Progenitor cell of endocrine pancreas (in vitro differentiated cells): ENCODE measurements around the gene SPINT2. TPM values are rescaled to one million over a fixed set of nuclear protein-coding genes. Genes with fewer than 3 reads are reported as not detected.
"Not testable (repeated sequence)": the region's sequence is repeated elsewhere in the genome, so short reads cannot be mapped to it uniquely, and the experiment has no call there.

Experiments used
- DNase-seq: peaks from one replicate; pipeline ENCODE4 v3.0.0; 2021; ENCODE audit warnings: low spot score; ENCODE audit not compliant: unreplicated experiment
- H3K27ac Mint-ChIP-seq: 2 replicates; pipeline ENCODE4 v1.8.0; 2021; ENCODE audit warnings: mild to moderate bottlenecking, moderate library complexity, mixed read lengths
- H3K27me3 Mint-ChIP-seq: 2 replicates; pipeline ENCODE4 v1.8.0; 2021; ENCODE audit warnings: mixed read lengths
- H3K36me3 Mint-ChIP-seq: 2 replicates; pipeline ENCODE4 v1.8.0; 2022; ENCODE audit warnings: mixed read lengths; ENCODE audit not compliant: insufficient read depth
- H3K4me1 Mint-ChIP-seq: 2 replicates; pipeline ENCODE4 v1.8.0; 2021; ENCODE audit warnings: low read depth, mixed read lengths
- H3K4me3 Mint-ChIP-seq: 2 replicates; pipeline ENCODE4 v1.8.0; 2021; ENCODE audit warnings: low read depth, mild to moderate bottlenecking, moderate library complexity, mixed read lengths
- H3K9me3 Mint-ChIP-seq: 2 replicates; pipeline ENCODE4 v1.8.0; 2021; ENCODE audit warnings: low read depth, mixed read lengths
- total RNA-seq: library from RNA; stranded (reverse); gene quantifications from 2 replicates; pipeline ENCODE4 v1.2.1, GENCODE V29; 2021
- TF ChIP-seq, protein P1 (sequence below): fragments of 200-600 bp; sonication (generic); IDR thresholded peaks from one replicate; pipeline ENCODE4 v1.5.0; 2021; ENCODE audit warnings: antibody characterized with exemption, mild to moderate bottlenecking; ENCODE audit not compliant: unreplicated experiment

SPINT2 gene
- total RNA-seq, 1 donor from 2014 or later = 519 TPM

DNA sequence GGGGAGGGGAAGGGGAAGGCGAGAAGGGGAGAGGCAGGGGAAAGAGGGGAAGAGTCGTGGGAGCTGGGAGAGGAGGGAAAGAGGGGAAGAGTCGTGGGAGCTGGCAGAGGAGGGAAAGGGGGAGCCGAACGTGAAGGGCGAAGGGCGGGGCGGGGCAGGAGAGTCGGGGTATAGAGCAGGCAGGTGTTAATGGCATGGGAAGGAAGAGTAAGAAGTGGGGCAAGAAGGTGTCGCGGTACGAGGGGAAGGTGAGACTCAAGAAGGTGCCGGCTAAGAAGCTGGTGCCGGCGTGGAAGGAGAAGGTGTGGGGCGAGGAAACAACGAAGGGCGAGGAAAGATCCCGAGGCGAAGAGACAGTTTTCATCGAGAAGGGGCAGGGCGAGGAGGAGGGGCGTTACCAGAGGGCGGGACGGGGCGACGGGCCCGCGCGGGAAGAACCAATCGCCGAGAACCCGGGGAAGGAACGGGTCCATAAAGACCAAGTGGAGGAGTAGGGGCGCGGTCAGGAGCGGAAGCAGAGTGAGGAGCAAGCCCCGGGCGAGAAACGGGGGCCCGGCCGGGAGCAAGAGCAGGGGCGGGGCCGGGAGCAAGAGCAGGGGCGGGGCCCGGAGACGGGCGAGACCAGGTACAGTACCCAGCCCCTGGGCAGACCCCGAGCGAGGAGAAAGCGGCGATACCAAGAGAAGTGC, 71.7 kb downstream of the SPINT2 start:
- peak; percentile 82 for DNase-seq
- Mint-ChIP-seq H3K4me3 (peak overlapping the region; percentile 93), H3K4me1 (peaks cover 8% of the 10 kb centered on the region), H3K27ac (peak overlapping the region; percentile 96), H3K36me3 (peaks cover 9% of the 10 kb centered on the region), H3K9me3 (peaks cover 3% of the 10 kb centered on the region), H3K27me3 (no peaks in the 10 kb centered on the region)
- TF ChIP-seq, protein P1, sequence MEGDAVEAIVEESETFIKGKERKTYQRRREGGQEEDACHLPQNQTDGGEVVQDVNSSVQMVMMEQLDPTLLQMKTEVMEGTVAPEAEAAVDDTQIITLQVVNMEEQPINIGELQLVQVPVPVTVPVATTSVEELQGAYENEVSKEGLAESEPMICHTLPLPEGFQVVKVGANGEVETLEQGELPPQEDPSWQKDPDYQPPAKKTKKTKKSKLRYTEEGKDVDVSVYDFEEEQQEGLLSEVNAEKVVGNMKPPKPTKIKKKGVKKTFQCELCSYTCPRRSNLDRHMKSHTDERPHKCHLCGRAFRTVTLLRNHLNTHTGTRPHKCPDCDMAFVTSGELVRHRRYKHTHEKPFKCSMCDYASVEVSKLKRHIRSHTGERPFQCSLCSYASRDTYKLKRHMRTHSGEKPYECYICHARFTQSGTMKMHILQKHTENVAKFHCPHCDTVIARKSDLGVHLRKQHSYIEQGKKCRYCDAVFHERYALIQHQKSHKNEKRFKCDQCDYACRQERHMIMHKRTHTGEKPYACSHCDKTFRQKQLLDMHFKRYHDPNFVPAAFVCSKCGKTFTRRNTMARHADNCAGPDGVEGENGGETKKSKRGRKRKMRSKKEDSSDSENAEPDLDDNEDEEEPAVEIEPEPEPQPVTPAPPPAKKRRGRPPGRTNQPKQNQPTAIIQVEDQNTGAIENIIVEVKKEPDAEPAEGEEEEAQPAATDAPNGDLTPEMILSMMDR = no peak

DNA sequence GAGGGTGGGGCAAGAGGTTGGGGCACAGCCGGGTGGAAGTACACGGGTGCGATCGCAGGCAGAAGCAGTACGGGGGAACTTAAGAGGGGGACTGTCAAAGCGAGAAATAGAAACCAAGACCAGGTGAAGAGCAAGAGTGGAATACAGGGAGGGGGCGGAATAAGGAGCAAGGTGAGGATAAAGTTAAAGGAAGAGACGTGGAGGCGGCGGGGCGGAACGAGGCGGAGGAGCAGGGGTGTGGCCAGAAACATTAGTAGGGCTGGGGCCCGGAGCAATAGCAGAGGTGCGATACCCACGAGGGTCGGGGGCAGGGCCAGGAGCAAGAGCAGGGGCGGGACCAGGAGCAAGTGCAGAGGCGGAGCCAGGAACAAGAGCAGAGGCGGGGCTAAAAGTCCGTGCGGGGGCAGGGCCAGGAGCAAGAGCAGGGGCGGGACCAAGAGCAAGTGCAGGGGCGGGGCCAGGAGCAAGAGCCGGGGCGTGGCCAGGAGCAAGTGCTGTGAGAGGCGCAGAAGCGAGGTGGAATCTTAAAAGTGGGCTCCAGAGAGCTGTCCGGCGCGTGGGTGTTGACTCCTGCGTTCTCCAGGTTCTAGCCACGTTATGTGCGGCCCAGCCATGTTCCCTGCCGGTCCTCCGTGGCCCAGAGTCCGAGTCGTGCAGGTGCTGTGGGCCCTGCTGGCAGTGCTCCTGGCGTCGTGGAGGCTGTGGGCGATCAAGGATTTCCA, 72.4 kb downstream of the SPINT2 start:
- peak; percentile 91 for DNase-seq
- H3K4me1 Mint-ChIP-seq = peaks cover 8% of the 10 kb centered on the region
- H3K27me3 Mint-ChIP-seq = no peaks in the 10 kb centered on the region
- peak overlapping the region; percentile 93 for H3K4me3 Mint-ChIP-seq
- TF ChIP-seq, protein P1 = no peak
- peaks cover 9% of the 10 kb centered on the region for H3K36me3 Mint-ChIP-seq
- peak overlapping the region; percentile 96 for H3K27ac Mint-ChIP-seq
- H3K9me3 Mint-ChIP-seq = peaks cover 3% of the 10 kb centered on the region

DNA sequence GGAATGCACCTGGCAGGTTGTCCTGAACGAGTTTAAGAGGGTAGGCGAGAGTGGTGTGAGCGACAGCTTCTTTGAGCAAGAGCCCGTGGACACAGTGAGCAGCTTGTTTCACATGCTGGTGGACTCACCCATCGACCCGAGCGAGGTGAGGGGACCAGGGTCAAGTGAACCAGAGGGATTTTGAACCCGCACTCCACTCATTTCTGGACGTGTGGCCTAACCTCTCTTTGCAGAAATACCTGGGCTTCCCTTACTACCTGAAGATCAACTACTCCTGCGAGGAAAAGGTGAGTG, 72.9 kb downstream of the SPINT2 start:
- H3K36me3 Mint-ChIP-seq = peaks cover 9% of the 10 kb centered on the region
- H3K4me1 Mint-ChIP-seq = peaks cover 8% of the 10 kb centered on the region
- no peaks in the 10 kb centered on the region for H3K27me3 Mint-ChIP-seq
- DNase-seq = no peak
- peak overlapping the region; percentile 96 for H3K27ac Mint-ChIP-seq
- TF ChIP-seq, protein P1 = no peak
- peak overlapping the region; percentile 93 for H3K4me3 Mint-ChIP-seq
- H3K9me3 Mint-ChIP-seq = peaks cover 3% of the 10 kb centered on the region

DNA sequence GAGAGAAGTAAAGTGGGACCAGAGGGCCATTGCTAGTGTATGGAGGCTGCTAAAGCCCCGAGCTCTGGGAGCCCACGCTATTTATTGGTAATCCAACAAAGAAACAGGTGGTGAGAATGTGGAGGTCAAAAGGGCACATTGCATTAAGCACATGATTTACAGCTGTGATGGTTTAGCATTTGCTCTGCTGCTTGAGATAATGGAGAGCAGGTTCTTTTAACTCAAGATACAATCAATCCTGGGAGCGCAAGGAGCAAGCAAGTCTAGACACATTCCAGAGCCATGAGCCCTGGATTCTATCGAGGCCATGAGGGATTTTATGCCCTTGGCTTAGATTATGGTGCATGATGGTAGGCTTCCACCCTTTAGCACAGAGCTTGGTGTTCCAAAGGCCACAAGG, 74.6 kb downstream of the SPINT2 start:
- H3K27me3 Mint-ChIP-seq, DNase-seq: not testable (repeated sequence)
- peak overlapping the region; percentile 52 for H3K4me3 Mint-ChIP-seq

DNA sequence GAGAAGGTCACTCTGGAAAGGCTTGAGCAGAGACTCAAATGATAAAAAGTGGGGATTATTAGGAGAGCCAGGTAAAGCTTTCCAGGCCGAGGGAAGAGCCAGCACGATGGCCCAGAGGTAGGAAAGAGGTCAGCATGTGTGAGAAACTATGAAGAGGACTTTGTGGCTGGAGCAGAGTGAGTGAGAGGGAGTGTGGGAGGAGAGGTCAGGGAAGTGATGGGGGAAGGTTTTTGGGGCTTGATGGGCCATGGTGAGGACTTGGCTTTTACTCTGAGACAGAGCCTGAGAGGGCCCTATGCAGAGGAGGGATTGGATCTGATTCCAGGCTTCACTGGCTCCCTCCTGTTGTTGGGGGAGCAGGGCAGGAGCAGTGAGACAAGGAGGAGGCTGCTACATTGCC, 76.6 kb downstream of the SPINT2 start:
- Mint-ChIP-seq H3K27me3 (no peaks in the 10 kb centered on the region), H3K4me1 (peaks cover 8% of the 10 kb centered on the region), H3K4me3 (no peak overlapping the region), H3K9me3 (peaks cover 3% of the 10 kb centered on the region), H3K36me3 (peaks cover 11% of the 10 kb centered on the region), H3K27ac (no peak overlapping the region)
- TF ChIP-seq, protein P1 = no peak
- DNase-seq = no peak

More for the DNA sequence above, 74.6 kb downstream of the SPINT2 start:
- H3K9me3 Mint-ChIP-seq, H3K4me1 Mint-ChIP-seq, H3K36me3 Mint-ChIP-seq: not testable (repeated sequence)
- peak overlapping the region; percentile 94 for H3K27ac Mint-ChIP-seq

Other genes with a start within 250 kb of the SPINT2 start
- gene DPF1, start 40.4 kb upstream of the SPINT2 start, total RNA-seq = 4.8 and 4.9 TPM in 2 replicates
- 15.2 and 17.2 TPM in 2 replicates for gene PPP1R14A, start 8.2 kb upstream of the SPINT2 start, total RNA-seq
- 3.0 and 3.5 TPM in 2 replicates for gene C19orf33, start 39.7 kb downstream of the SPINT2 start, total RNA-seq
- gene YIF1B, start 51.4 kb downstream of the SPINT2 start, total RNA-seq = 29.6 and 31.3 TPM in 2 replicates
- gene KCNK6, start 55.3 kb downstream of the SPINT2 start, total RNA-seq = 0.43 and 0.53 TPM in 2 replicates
- gene CATSPERG, start 71.3 kb downstream of the SPINT2 start, total RNA-seq = 21.0 TPM in 2 replicates
- gene PSMD8, start 110.0 kb downstream of the SPINT2 start, total RNA-seq = 122 and 128 TPM in 2 replicates
- 2.8 and 3.3 TPM in 2 replicates for gene GGN, start 123.5 kb downstream of the SPINT2 start, total RNA-seq
- gene SPRED3, start 124.1 kb downstream of the SPINT2 start, total RNA-seq = 13.0 and 13.6 TPM in 2 replicates
- gene FAM98C, start 138.5 kb downstream of the SPINT2 start, total RNA-seq = 14.7 and 19.6 TPM in 2 replicates
- not detected in 2 replicates for gene RASGRP4, start 161.6 kb downstream of the SPINT2 start, total RNA-seq
- 0.65 and 1.4 TPM in 2 replicates for gene RYR1, start 169.1 kb downstream of the SPINT2 start, total RNA-seq